B cell (primary cell): Measurements from ENCODE around the gene POLDIP3. TPM values are rescaled to one million over a fixed set of nuclear protein-coding genes. Genes with fewer than 3 reads are reported as not detected.

Source experiments
- ATAC-seq: fragments of 200-7000 bp; cut with Tn5 transposase; one replicate; pipeline ENCODE4 v1.10.0; 2021; ENCODE audit warnings: low read depth, mild to moderate bottlenecking, moderate number of reproducible peaks, moderate library complexity
- CTCF ChIA-PET: fragments of 350-600 bp; sonication (Branson Sonifier 250); formaldehyde crosslinking; loops from one replicate; lab custom pipeline; 2021; ENCODE audit warnings: antibody characterized with exemption, inconsistent platforms; lab: Charles Lee
- POLR2A ChIA-PET: fragments of 350-600 bp; sonication (Branson Sonifier 250); formaldehyde crosslinking; loops from one replicate; lab custom pipeline; 2021; ENCODE audit warnings: antibody characterized with exemption; lab: Charles Lee
- DNase-seq: peaks from one replicate; pipeline ENCODE4 v3.0.0; 2013
- H2AFZ ChIP-seq: 2 replicates; pipeline ENCODE4 v1.6.1; 2012; ENCODE audit warnings: mild to moderate bottlenecking, low read depth, low read length; ENCODE audit not compliant: insufficient read depth, poor library complexity, severe bottlenecking
- H3K27ac ChIP-seq, 2 donors: 1 replicate in 1 of 2; 2 replicates in 1 of 2; pipeline ENCODE4 v1.5.1; 2012 to 2013; ENCODE audit warnings: low read length in 2 of 2, mild to moderate bottlenecking in 2 of 2, moderate library complexity in 1 of 2
- H3K27me3 ChIP-seq, 4 experiments: fragments of 200-600 bp in 1 of 4; sonication (generic) in 1 of 4; replicated peaks in 1 of 4; 1 replicate in 2 of 4; 2 replicates in 2 of 4; pipeline versions ENCODE4 v1.6.1 to v1.7.0; 2013 to 2016; ENCODE audit warnings: low read length in 3 of 4, mild to moderate bottlenecking in 2 of 4, mixed read lengths in 1 of 4, moderate library complexity in 1 of 4; ENCODE audit not compliant: insufficient read depth in 4 of 4, control insufficient read depth in 3 of 4; ENCODE audit errors: control extremely low read depth in 1 of 4
- H3K36me3 ChIP-seq, 2 experiments: replicated peaks in 1 of 2; 1 replicate in 1 of 2; 2 replicates in 1 of 2; pipeline versions ENCODE4 v1.6.1 to v1.7.1; 2013; ENCODE audit warnings: low read length in 1 of 2; ENCODE audit not compliant: insufficient read depth in 2 of 2, control insufficient read depth in 1 of 2; ENCODE audit errors: control extremely low read depth in 1 of 2, extremely low read depth in 1 of 2
- H3K4me1 ChIP-seq, 2 donors: fragments of 200-600 bp in 1 of 2; sonication (generic) in 1 of 2; 1 replicate in 1 of 2; 2 replicates in 1 of 2; pipeline versions ENCODE4 v1.5.1 to v1.6.1; 2013 to 2017; ENCODE audit warnings: low read length in 2 of 2; ENCODE audit not compliant: control insufficient read depth in 2 of 2, insufficient read depth in 2 of 2
- H3K4me2 ChIP-seq: replicated peaks from 2 replicates; pipeline ENCODE3; 2012; ENCODE audit warnings: mild to moderate bottlenecking, low read depth, low read length; ENCODE audit not compliant: poor library complexity, severe bottlenecking
- H3K4me3 ChIP-seq, 5 experiments: fragments of 200-600 bp in 1 of 5; sonication (generic) in 1 of 5; 1 replicate in 3 of 5; 2 replicates in 2 of 5; pipeline versions ENCODE4 v1.5.1 to v1.7.0; 2011 to 2016; ENCODE audit warnings: low read length in 4 of 5, mild to moderate bottlenecking in 4 of 5, low read depth in 2 of 5, control low read depth in 1 of 5, moderate library complexity in 1 of 5; ENCODE audit not compliant: insufficient read depth in 1 of 5; ENCODE audit errors: control extremely low read depth in 1 of 5, extremely low read depth in 1 of 5
- H3K79me2 ChIP-seq: fragments of 200-600 bp; sonication (generic); one replicate; pipeline ENCODE4 v1.6.0; 2016; ENCODE audit warnings: low read length; ENCODE audit not compliant: control insufficient read depth, insufficient read depth
- H3K9ac ChIP-seq: fragments of 200-600 bp; sonication (generic); 2 replicates; pipeline ENCODE4 v1.6.1; 2017; ENCODE audit warnings: mild to moderate bottlenecking, low read length, moderate library complexity
- H3K9me3 ChIP-seq, 3 donors: one replicate each; pipeline versions ENCODE4 v1.6.1 to v1.7.1; 2013; ENCODE audit warnings: low read length in 2 of 3; ENCODE audit not compliant: control insufficient read depth in 2 of 3, insufficient read depth in 1 of 3; ENCODE audit errors: control extremely low read depth in 1 of 3
- H4K20me1 ChIP-seq: 2 replicates; pipeline ENCODE4 v1.6.0; 2012; ENCODE audit warnings: mild to moderate bottlenecking, low read length; ENCODE audit not compliant: insufficient read depth, control insufficient read depth, poor library complexity, severe bottlenecking
- H3K27ac Mint-ChIP-seq: one replicate; pipeline ENCODE4 v1.8.0; 2021; ENCODE audit warnings: mixed read lengths
- H3K27me3 Mint-ChIP-seq: one replicate; pipeline ENCODE4 v1.8.0; 2021; ENCODE audit warnings: mixed read lengths
- H3K4me1 Mint-ChIP-seq: one replicate; pipeline ENCODE4 v1.8.0; 2021; ENCODE audit warnings: mixed read lengths
- H3K4me3 Mint-ChIP-seq: one replicate; pipeline ENCODE4 v1.8.0; 2021; ENCODE audit warnings: mixed read lengths
- H3K9me3 Mint-ChIP-seq: one replicate; pipeline ENCODE4 v1.8.0; 2022; ENCODE audit warnings: mixed read lengths; ENCODE audit not compliant: insufficient read depth
- EZH2 ChIP-seq: IDR thresholded peaks from 2 replicates; pipeline ENCODE4 v1.6.1; 2012; ENCODE audit warnings: borderline replicate concordance, low read depth, mild to moderate bottlenecking, moderate library complexity, low read length; ENCODE audit not compliant: insufficient read depth, poor library complexity, severe bottlenecking
- WGBS: methylation state at CpG from one replicate; pipeline ENCODE4 v1.1.5; 2013; ENCODE audit warnings: missing lambda C conversion rate; ENCODE audit not compliant: insufficient coverage; 5-methylcytosine and 5-hydroxymethylcytosine counted together
- intact Hi-C: fragments of 100-400 bp; cut with micrococcal nuclease; formaldehyde crosslinking; loops from one replicate; pipeline ENCODE4 v1.10.0; 2022
- polyA plus RNA-seq: library from polyadenylated mRNA; depleted of rRNA; stranded (reverse); fragments of >200 nt; gene quantifications from 2 replicates; pipeline ENCODE4 v1.2.3, GENCODE V29; 2012
- total RNA-seq, 2 donors: library from RNA; stranded (reverse); fragments of 120-200 nt in 1 of 2; gene quantifications; 1 replicate in 1 of 2; 2 replicates in 1 of 2; pipeline versions ENCODE4 v1.2.3 to v1.2.4, GENCODE V29; 2013 to 2022
- TF ChIP-seq, protein P1 (sequence below): fragments of 200-600 bp; IDR thresholded peaks from one replicate; pipeline ENCODE4 v1.8.0; 2022; ENCODE audit warnings: antibody characterized with exemption, mild to moderate bottlenecking

Gene POLDIP3
- total and polyA plus RNA-seq, 2 donors (not counting 1 experiment from before 2014, with no cell fraction given) = 44.9 to 86.5 TPM

DNA sequence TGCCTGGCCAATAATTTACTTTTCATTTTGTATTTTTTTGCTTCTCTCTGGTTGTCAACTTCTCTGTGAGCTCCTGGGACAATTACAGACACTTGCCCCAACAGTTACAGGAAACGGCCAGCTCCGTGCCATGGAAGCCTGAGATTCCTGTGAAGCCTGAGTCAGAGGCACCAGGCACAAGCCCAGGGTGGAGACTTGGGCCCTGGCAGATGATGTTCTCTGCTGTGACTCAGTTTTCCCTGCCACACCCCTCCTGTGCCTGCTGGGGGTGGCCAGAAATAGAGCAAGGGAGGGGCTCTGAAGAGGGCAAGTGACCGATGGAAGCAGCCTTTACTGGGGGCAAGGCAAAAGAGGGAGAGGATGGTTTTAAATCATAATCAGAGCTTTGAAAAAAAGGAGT, 20.8 kb upstream of the POLDIP3 start:
- 100% methylated on average over 3 of the region's 3 CpGs for WGBS
- Histone ChIP-seq H3K9ac (no peak overlapping the region), H3K27me3 (no peaks in the 10 kb centered on the region), H2AFZ (no peak overlapping the region), H3K9me3 (no peaks in the 10 kb centered on the region), H3K4me1 (peaks cover 4 to 8% of the 10 kb centered on the region in 2 donors), H3K4me2 (no peak overlapping the region), H3K27ac (no peak overlapping the region), H3K36me3 (peaks cover 0 to 62% of the 10 kb centered on the region in 2 experiments), H4K20me1 (peaks cover 51% of the 10 kb centered on the region), H3K4me3 (no peak overlapping the region), H3K79me2 (peaks cover 64% of the 10 kb centered on the region)
- no peak overlapping the region for H3K27ac Mint-ChIP-seq
- H3K9me3 Mint-ChIP-seq = no peaks in the 10 kb centered on the region
- no peaks in the 10 kb centered on the region for H3K27me3 Mint-ChIP-seq
- intact Hi-C loops = no loop called here
- no peak for TF ChIP-seq EZH2
- TF ChIP-seq, protein P1, sequence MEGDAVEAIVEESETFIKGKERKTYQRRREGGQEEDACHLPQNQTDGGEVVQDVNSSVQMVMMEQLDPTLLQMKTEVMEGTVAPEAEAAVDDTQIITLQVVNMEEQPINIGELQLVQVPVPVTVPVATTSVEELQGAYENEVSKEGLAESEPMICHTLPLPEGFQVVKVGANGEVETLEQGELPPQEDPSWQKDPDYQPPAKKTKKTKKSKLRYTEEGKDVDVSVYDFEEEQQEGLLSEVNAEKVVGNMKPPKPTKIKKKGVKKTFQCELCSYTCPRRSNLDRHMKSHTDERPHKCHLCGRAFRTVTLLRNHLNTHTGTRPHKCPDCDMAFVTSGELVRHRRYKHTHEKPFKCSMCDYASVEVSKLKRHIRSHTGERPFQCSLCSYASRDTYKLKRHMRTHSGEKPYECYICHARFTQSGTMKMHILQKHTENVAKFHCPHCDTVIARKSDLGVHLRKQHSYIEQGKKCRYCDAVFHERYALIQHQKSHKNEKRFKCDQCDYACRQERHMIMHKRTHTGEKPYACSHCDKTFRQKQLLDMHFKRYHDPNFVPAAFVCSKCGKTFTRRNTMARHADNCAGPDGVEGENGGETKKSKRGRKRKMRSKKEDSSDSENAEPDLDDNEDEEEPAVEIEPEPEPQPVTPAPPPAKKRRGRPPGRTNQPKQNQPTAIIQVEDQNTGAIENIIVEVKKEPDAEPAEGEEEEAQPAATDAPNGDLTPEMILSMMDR = no peak
- ATAC-seq (no peak), DNase-seq (no peak)
- CTCF ChIA-PET = no interaction called here
- H3K4me3 Mint-ChIP-seq = no peak overlapping the region
- POLR2A ChIA-PET = no interaction called here
- peaks cover 13% of the 10 kb centered on the region for H3K4me1 Mint-ChIP-seq

DNA sequence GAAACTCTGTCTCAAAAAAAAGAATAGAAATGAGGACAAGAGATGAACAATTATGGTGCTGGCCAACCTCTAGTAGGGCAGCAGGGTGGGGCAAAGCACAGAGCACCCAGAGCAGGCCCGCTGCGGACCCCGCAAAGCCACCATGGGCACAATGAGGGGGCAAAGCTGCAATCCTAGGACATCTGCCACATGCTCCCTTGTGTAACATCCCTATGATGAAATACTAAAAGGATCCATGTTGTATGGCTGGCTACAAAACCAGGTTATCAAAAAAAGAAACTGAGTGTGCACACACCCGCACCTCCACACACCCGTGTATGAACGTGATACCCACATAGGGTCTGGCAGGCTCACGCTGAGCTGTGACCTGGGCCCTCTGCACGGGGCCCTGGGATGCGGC, 18.3 kb upstream of the POLDIP3 start:
- Histone ChIP-seq H3K9ac (no peak overlapping the region), H3K9me3 (no peaks in the 10 kb centered on the region), H3K27me3 (no peaks in the 10 kb centered on the region), H3K4me2 (no peak overlapping the region), H4K20me1 (peaks cover 72% of the 10 kb centered on the region), H3K36me3 (peaks cover 0 to 86% of the 10 kb centered on the region in 2 experiments), H3K79me2 (peaks cover 49% of the 10 kb centered on the region), H3K27ac (no peak overlapping the region), H2AFZ (no peak overlapping the region), H3K4me1 (peaks cover 0 to 4% of the 10 kb centered on the region in 2 donors), H3K4me3 (no peak overlapping the region)
- Mint-ChIP-seq H3K4me1 (peaks cover 5% of the 10 kb centered on the region), H3K4me3 (no peak overlapping the region), H3K27ac (no peak overlapping the region), H3K9me3 (no peaks in the 10 kb centered on the region), H3K27me3 (no peaks in the 10 kb centered on the region)
- 100% methylated on average over 3 of the region's 9 CpGs for WGBS
- ChIA-PET POLR2A (interaction anchor here (0.6 kb wide), 1 partner anchor 533 kb away, joined by 8 read pairs; no protein-coding TSS in a partner anchor), CTCF (interaction anchor here (0.5 to 1.0 kb wide), 2 partner anchors 112 to 187 kb away, joined by 3 to 4 read pairs; no protein-coding TSS in a partner anchor)
- intact Hi-C loops = no loop called here
- no peak for DNase-seq
- no peak for TF ChIP-seq EZH2
- TF ChIP-seq, protein P1 = no peak
- no peak for ATAC-seq
